Breast epithelium (tissue), 3 donors: ENCODE data around the gene CCDC74B.
"Not testable (repeated sequence)": the region's sequence is repeated elsewhere in the genome, so short reads cannot be mapped to it uniquely, and the experiment has no call there.

Source experiments
- CTCF ChIP-seq, 3 donors: fragments of 450-650 bp; IDR thresholded peaks; one replicate each; pipeline ENCODE4 v1.5.1; 2016 to 2017; ENCODE audit warnings: antibody characterized with exemption in 3 of 3, mild to moderate bottlenecking in 3 of 3, moderate library complexity in 3 of 3
- POLR2A ChIP-seq: fragments of 450-650 bp; IDR thresholded peaks from one replicate; pipeline ENCODE4 v1.6.1; 2016; ENCODE audit warnings: antibody characterized with exemption, mild to moderate bottlenecking, moderate library complexity

DNA sequence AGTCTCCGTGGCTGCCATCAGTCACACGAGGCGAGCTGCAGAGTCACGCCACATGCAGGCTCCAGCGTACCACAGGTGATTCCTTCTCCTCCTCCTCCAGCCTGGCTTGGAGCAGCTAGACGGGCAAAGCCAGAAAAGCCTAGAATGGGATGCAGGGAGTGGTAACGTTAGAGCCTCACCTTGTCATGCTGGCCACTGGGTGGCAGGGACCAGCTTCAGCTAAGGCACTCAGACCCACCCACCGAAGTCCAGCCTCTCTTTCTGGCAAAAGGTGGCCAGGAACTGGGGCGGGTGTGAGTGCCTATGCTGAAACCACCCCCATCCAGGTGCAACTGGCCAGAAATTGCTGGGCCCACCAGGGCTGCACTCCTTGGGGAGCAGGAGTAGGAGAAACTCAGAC, 17.2 kb downstream of the CCDC74B start:
- not testable (repeated sequence) for TF ChIP-seq CTCF (IDR thresholded peaks at IDR 0.05); POLR2A
